OCI-LY3 (cell line): Measurements from ENCODE around the gene EGF.

Experiments used
- H2AFZ ChIP-seq: fragments of 200-600, 300-600 bp; shearing (Covaris generic); 2 replicates; pipeline ENCODE4 v1.6.0; 2014; ENCODE audit warnings: antibody characterized with exemption, low read depth, low read length
- H3K27ac ChIP-seq: fragments of 200-600, 300-600 bp; sonication (generic); 2 replicates; pipeline ENCODE4 v1.5.1; 2014; ENCODE audit warnings: mild to moderate bottlenecking, low read length, moderate library complexity, mixed read lengths
- H3K27me3 ChIP-seq: fragments of 200-600, 300-600 bp; sonication (generic); 2 replicates; pipeline ENCODE4 v1.6.1; 2014; ENCODE audit warnings: low read depth, low read length, mixed read lengths
- H3K36me3 ChIP-seq: fragments of 200-600, 300-600 bp; sonication (generic); replicated peaks from 2 replicates; pipeline ENCODE3; 2014; ENCODE audit warnings: low read depth, low read length, mixed read lengths
- H3K4me1 ChIP-seq: fragments of 300-600, 200-600 bp; sonication (generic); 2 replicates; pipeline ENCODE4 v1.6.1; 2014; ENCODE audit warnings: low read length, mixed read lengths
- H3K4me2 ChIP-seq: fragments of 200-600, 300-600 bp; sonication (generic); 2 replicates; pipeline ENCODE4 v1.6.1; 2014; ENCODE audit warnings: low read length, mixed read lengths
- H3K4me3 ChIP-seq: fragments of 300-600, 200-600 bp; sonication (generic); 2 replicates; pipeline ENCODE4 v1.5.1; 2014; ENCODE audit warnings: antibody characterized with exemption, mild to moderate bottlenecking, low read length, moderate library complexity
- H3K79me2 ChIP-seq: fragments of 300-600, 200-600 bp; shearing (Covaris generic); 2 replicates; pipeline ENCODE4 v1.6.1; 2014; ENCODE audit warnings: mild to moderate bottlenecking, low read length, mixed read lengths
- H3K9ac ChIP-seq: fragments of 300-600, 200-600 bp; shearing (Covaris generic); 2 replicates; pipeline ENCODE4 v1.6.0; 2014; ENCODE audit warnings: mild to moderate bottlenecking, low read length, moderate library complexity
- H3K9me3 ChIP-seq: fragments of 200-600, 300-600 bp; shearing (Covaris generic); 2 replicates; pipeline ENCODE4 v1.6.1; 2014; ENCODE audit warnings: low read length, mixed read lengths; ENCODE audit not compliant: insufficient read depth
- H4K20me1 ChIP-seq: fragments of 200-600, 300-600 bp; sonication (generic); 2 replicates; pipeline ENCODE4 v1.6.1; 2016; ENCODE audit warnings: low read length, mixed read lengths; ENCODE audit not compliant: insufficient read depth
- CTCF ChIP-seq: fragments of 200-600, 300-600 bp; sonication (generic); IDR thresholded peaks from 2 replicates; pipeline ENCODE4 v1.5.1; 2014; ENCODE audit warnings: antibody characterized with exemption, low read length, low read depth
- EZH2phosphoT487 ChIP-seq: fragments of 200-600 bp; shearing (Covaris generic); IDR thresholded peaks from 2 replicates; pipeline ENCODE4 v1.6.1; 2018; ENCODE audit warnings: antibody characterized with exemption, mixed run types, low read depth

EGF gene

GRCh38 chr4:109990261-109991257 is 77.9 kb downstream of the EGF start:
- peaks cover 14% of the 10 kb centered on the region; the same call in 1 of the 2 replicates for H3K9me3 ChIP-seq
- peak overlapping the region; percentile 93 for H3K27ac ChIP-seq
- H2AFZ ChIP-seq, result no peak overlapping the region
- peaks cover 16% of the 10 kb centered on the region for H3K36me3 ChIP-seq
- H3K4me2 ChIP-seq, result peak overlapping the region; percentile 57
- peak overlapping the region; percentile 13; the same call in 1 of the 2 replicates for H3K4me3 ChIP-seq
- TF ChIP-seq EZH2phosphoT487, result no peak
- TF ChIP-seq CTCF, result no peak
- peaks cover 62% of the 10 kb centered on the region for H3K4me1 ChIP-seq
- peak overlapping the region; percentile 34; the same call in 1 of the 2 replicates for H3K9ac ChIP-seq
- H4K20me1 ChIP-seq, result no peaks in the 10 kb centered on the region
- no peaks in the 10 kb centered on the region for H3K79me2 ChIP-seq
- H3K27me3 ChIP-seq, result peaks cover 7% of the 10 kb centered on the region; the same call in 1 of the 2 replicates

- Histone ChIP-seq H3K36me3 (peaks cover 16% of the 10 kb centered on the region), H3K4me3 (no peak overlapping the region), H3K9me3 (peaks cover 14% of the 10 kb centered on the region; the same call in 1 of the 2 replicates), H3K27ac (no peak overlapping the region), H4K20me1 (no peaks in the 10 kb centered on the region), H3K9ac (no peak overlapping the region), H2AFZ (no peak overlapping the region), H3K27me3 (peaks cover 13% of the 10 kb centered on the region), H3K4me1 (peaks cover 68% of the 10 kb centered on the region), H3K4me2 (peak overlapping the region; percentile 81), H3K79me2 (no peaks in the 10 kb centered on the region)
- TF ChIP-seq CTCF (no peak), EZH2phosphoT487 (no peak)
These were observed 80.4 kb downstream of the EGF start for GRCh38 chr4:109993116-109993515.

- Histone ChIP-seq H2AFZ (peak overlapping the region; percentile 32), H3K4me3 (peak overlapping the region; percentile 56), H3K79me2 (no peaks in the 10 kb centered on the region), H3K4me1 (peaks cover 71% of the 10 kb centered on the region), H3K27me3 (peaks cover 15% of the 10 kb centered on the region), H3K36me3 (peaks cover 5% of the 10 kb centered on the region), H3K9ac (peak overlapping the region; percentile 33; the same call in 1 of the 2 replicates), H3K27ac (peak overlapping the region; percentile 6; the same call in 1 of the 2 replicates), H3K9me3 (peaks cover 11% of the 10 kb centered on the region; the same call in 1 of the 2 replicates), H3K4me2 (peak overlapping the region; percentile 81), H4K20me1 (no peaks in the 10 kb centered on the region)
- TF ChIP-seq CTCF (no peak), EZH2phosphoT487 (no peak)
These were observed 81.7 kb downstream of the EGF start for GRCh38 chr4:109994415-109994827.

GRCh38 chr4:109996526-109996925 is 83.8 kb downstream of the EGF start:
- H3K27ac ChIP-seq, result no peak overlapping the region

More at GRCh38 chr4:109996526-109996925, 83.8 kb downstream of the EGF start:
- no peaks in the 10 kb centered on the region for H3K79me2 ChIP-seq
- peaks cover 34% of the 10 kb centered on the region for H3K27me3 ChIP-seq
- no peak overlapping the region for H2AFZ ChIP-seq
- no peak overlapping the region for H3K9ac ChIP-seq
- H3K36me3 ChIP-seq, result peaks cover 2% of the 10 kb centered on the region
- no peaks in the 10 kb centered on the region for H4K20me1 ChIP-seq
- TF ChIP-seq CTCF, result no peak
- no peak for TF ChIP-seq EZH2phosphoT487
- peak overlapping the region; percentile 8; the same call in 1 of the 2 replicates for H3K4me2 ChIP-seq
- no peaks in the 10 kb centered on the region for H3K9me3 ChIP-seq
- H3K4me1 ChIP-seq, result peaks cover 51% of the 10 kb centered on the region
- H3K4me3 ChIP-seq, result no peak overlapping the region
